ENCODE results near the gene SCAPER. TPM values are rescaled to one million over a fixed set of nuclear protein-coding genes. Genes with fewer than 3 reads are reported as not detected.

The SCAPER gene
- total RNA-seq, 1 experiment from 2014 or later = 10.3 TPM

DNA sequence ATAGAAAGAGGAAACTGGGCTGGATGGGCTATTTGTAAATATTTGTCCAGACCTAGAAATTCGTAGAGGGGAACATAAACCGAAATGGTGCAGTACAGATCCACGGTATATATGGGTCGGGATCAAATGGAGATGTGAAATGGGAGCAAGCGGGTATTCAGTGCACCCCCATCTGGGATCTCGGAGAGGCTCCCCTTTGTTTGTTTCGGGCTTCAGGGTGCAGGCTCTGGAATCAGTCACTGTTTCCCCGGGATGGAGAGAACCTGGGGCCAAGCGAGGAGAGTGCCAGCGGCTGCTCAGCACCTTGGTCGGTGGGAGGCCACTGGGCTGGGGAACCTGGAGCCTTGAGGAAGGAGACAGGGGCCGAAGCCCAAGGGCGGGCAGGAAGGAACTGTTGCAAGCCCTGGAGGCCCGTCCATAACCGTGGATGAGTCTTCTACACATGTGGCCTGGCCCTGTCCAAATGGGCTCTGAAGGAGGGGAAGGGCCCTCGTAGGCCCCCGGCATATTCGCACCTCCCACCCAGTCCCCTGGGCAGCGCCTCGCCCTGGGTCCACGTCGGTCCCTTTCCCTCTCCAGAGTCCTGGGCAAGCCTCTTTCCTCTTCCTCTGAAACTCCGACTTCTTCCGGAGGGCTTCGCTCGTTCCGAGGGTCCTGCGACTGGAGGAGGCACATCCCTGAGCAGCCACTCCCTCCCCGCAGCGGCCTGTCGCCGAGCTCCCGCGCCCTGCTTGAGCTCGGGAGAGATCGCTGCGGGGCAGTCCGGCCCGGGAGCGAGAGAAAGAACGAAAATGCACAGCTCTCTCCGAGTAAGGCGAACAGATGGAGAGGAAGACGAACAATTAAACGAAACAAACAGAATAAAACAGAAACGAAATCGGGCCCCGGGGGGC lies 565.6 kb downstream of the SCAPER start:
- POLR2A ChIA-PET = no interaction called here
- Mint-ChIP-seq H3K9me3 (no peaks in the 10 kb centered on the region), H3K27me3 (ENCODE audit: low read depth) (peaks cover 97% of the 10 kb centered on the region), H3K27ac (no peak overlapping the region), H3K36me3 (no peaks in the 10 kb centered on the region), H3K4me3 (peak overlapping the region; percentile 82), H3K4me1 (peaks cover 51% of the 10 kb centered on the region)
- DNase-seq (ENCODE audit: low spot score) (peak; percentile 43), ATAC-seq (no peak)
- no peak for TF ChIP-seq ZNF219 (CRISPR knock-in tag; IDR thresholded peaks at IDR 0.05; ENCODE audit: borderline replicate concordance)
- TF ChIP-seq, protein P1, sequence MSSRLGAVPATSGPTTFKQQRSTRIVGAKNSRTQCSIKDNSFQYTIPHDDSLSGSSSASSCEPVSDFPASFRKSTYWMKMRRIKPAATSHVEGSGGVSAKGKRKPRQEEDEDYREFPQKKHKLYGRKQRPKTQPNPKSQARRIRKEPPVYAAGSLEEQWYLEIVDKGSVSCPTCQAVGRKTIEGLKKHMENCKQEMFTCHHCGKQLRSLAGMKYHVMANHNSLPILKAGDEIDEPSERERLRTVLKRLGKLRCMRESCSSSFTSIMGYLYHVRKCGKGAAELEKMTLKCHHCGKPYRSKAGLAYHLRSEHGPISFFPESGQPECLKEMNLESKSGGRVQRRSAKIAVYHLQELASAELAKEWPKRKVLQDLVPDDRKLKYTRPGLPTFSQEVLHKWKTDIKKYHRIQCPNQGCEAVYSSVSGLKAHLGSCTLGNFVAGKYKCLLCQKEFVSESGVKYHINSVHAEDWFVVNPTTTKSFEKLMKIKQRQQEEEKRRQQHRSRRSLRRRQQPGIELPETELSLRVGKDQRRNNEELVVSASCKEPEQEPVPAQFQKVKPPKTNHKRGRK (CRISPR knock-in tag; IDR thresholded peaks at IDR 0.05; ENCODE audit: borderline replicate concordance) = 0 out of 2 replicates have a peak, but pooled peaks have one; percentile 14
- CTCF ChIA-PET = interaction anchor here (1.2 kb wide), 2 partner anchors 9 to 149 kb away, joined by 3 to 4 read pairs; no protein-coding TSS in a partner anchor

DNA sequence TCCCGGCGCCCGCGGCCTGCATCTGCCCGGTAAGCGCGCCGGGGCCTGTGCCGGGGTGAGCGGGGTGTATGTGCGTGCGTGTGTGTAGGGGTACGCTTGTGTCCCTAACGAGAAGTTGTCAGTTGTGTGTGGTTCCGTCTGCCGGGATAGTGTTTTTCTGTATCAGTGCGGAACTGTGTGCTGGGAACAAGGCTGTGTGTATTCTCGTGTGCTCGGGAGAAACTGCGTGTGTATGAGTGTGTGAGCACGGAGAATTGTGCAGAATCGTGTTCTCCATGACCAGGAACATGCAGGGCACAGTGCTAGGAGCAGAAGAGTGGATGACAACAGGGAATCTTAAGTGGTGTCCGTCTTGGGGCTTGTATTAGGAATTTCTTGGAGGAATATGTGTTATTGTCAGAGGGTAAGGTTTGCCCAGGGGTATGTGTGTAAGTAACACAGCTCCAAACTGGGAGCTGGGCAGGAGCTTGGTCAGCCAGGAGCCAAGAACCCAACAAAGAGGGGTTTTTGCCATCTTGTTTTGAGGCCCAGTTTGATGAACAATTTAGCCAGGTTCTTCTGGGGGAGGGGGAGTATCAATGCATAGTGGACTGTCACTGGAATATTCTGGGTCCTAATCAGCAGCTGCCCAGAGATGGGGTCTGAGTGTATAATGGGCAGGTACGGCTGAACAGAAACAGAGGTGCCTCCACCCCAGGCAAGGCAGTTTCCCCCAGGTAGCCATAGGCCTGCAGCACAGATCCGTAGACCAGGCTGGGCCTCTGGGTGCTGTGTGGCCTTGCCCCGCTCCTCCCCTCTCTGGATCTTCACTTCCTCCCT lies 566.4 kb downstream of the SCAPER start:
- H3K4me1 Mint-ChIP-seq = peaks cover 55% of the 10 kb centered on the region
- DNase-seq (ENCODE audit: low spot score) (no peak), ATAC-seq (no peak)
- ChIA-PET POLR2A (interaction anchor here (0.6 kb wide), 1 partner anchor 8 kb away, joined by 3 read pairs; no protein-coding TSS in a partner anchor), CTCF (no interaction called here)
- no peaks in the 10 kb centered on the region for H3K36me3 Mint-ChIP-seq
- H3K9me3 Mint-ChIP-seq = no peaks in the 10 kb centered on the region
- H3K27ac Mint-ChIP-seq = no peak overlapping the region
- TF ChIP-seq CREM (CRISPR knock-in tag; IDR thresholded peaks at IDR 0.05) = no peak
- TF ChIP-seq, protein P2, sequence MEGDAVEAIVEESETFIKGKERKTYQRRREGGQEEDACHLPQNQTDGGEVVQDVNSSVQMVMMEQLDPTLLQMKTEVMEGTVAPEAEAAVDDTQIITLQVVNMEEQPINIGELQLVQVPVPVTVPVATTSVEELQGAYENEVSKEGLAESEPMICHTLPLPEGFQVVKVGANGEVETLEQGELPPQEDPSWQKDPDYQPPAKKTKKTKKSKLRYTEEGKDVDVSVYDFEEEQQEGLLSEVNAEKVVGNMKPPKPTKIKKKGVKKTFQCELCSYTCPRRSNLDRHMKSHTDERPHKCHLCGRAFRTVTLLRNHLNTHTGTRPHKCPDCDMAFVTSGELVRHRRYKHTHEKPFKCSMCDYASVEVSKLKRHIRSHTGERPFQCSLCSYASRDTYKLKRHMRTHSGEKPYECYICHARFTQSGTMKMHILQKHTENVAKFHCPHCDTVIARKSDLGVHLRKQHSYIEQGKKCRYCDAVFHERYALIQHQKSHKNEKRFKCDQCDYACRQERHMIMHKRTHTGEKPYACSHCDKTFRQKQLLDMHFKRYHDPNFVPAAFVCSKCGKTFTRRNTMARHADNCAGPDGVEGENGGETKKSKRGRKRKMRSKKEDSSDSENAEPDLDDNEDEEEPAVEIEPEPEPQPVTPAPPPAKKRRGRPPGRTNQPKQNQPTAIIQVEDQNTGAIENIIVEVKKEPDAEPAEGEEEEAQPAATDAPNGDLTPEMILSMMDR (IDR thresholded peaks at IDR 0.05) = no peak
- no peak for TF ChIP-seq KAT7 (CRISPR knock-in tag; IDR thresholded peaks at IDR 0.05; ENCODE audit: borderline replicate concordance)
- TF ChIP-seq, protein P3, sequence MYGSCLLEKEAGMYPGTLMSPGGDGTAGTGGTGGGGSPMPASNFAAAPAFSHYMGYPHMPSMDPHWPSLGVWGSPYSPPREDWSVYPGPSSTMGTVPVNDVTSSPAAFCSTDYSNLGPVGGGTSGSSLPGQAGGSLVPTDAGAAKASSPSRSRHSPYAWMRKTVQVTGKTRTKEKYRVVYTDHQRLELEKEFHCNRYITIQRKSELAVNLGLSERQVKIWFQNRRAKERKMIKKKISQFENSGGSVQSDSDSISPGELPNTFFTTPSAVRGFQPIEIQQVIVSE (CRISPR knock-in tag; IDR thresholded peaks at IDR 0.05; ENCODE audit: borderline replicate concordance) = no peak
- TF ChIP-seq JAZF1 (CRISPR knock-in tag; IDR thresholded peaks at IDR 0.05) = no peak
- TF ChIP-seq TEAD4 (CRISPR knock-in tag; IDR thresholded peaks at IDR 0.05) = no peak
- TF ChIP-seq, protein P4, sequence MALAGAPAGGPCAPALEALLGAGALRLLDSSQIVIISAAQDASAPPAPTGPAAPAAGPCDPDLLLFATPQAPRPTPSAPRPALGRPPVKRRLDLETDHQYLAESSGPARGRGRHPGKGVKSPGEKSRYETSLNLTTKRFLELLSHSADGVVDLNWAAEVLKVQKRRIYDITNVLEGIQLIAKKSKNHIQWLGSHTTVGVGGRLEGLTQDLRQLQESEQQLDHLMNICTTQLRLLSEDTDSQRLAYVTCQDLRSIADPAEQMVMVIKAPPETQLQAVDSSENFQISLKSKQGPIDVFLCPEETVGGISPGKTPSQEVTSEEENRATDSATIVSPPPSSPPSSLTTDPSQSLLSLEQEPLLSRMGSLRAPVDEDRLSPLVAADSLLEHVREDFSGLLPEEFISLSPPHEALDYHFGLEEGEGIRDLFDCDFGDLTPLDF (CRISPR knock-in tag; IDR thresholded peaks at IDR 0.05) = no peak
- no peak for TF ChIP-seq SMAD3 (CRISPR knock-in tag; IDR thresholded peaks at IDR 0.05; ENCODE audit: borderline replicate concordance)
- TF ChIP-seq TP53 (CRISPR knock-in tag; IDR thresholded peaks at IDR 0.05) = no peak
- no peak for TF ChIP-seq ZNF671 (CRISPR knock-in tag; IDR thresholded peaks at IDR 0.05)
- no peak for TF ChIP-seq ZNF416 (CRISPR knock-in tag; IDR thresholded peaks at IDR 0.05)
- TF ChIP-seq, protein P5, sequence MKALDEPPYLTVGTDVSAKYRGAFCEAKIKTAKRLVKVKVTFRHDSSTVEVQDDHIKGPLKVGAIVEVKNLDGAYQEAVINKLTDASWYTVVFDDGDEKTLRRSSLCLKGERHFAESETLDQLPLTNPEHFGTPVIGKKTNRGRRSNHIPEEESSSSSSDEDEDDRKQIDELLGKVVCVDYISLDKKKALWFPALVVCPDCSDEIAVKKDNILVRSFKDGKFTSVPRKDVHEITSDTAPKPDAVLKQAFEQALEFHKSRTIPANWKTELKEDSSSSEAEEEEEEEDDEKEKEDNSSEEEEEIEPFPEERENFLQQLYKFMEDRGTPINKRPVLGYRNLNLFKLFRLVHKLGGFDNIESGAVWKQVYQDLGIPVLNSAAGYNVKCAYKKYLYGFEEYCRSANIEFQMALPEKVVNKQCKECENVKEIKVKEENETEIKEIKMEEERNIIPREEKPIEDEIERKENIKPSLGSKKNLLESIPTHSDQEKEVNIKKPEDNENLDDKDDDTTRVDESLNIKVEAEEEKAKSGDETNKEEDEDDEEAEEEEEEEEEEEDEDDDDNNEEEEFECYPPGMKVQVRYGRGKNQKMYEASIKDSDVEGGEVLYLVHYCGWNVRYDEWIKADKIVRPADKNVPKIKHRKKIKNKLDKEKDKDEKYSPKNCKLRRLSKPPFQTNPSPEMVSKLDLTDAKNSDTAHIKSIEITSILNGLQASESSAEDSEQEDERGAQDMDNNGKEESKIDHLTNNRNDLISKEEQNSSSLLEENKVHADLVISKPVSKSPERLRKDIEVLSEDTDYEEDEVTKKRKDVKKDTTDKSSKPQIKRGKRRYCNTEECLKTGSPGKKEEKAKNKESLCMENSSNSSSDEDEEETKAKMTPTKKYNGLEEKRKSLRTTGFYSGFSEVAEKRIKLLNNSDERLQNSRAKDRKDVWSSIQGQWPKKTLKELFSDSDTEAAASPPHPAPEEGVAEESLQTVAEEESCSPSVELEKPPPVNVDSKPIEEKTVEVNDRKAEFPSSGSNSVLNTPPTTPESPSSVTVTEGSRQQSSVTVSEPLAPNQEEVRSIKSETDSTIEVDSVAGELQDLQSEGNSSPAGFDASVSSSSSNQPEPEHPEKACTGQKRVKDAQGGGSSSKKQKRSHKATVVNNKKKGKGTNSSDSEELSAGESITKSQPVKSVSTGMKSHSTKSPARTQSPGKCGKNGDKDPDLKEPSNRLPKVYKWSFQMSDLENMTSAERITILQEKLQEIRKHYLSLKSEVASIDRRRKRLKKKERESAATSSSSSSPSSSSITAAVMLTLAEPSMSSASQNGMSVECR (CRISPR knock-in tag; IDR thresholded peaks at IDR 0.05; ENCODE audit: borderline replicate concordance) = no peak
- TF ChIP-seq RELA (CRISPR knock-in tag; IDR thresholded peaks at IDR 0.05; ENCODE audit: borderline replicate concordance) = no peak
- peaks cover 97% of the 10 kb centered on the region for H3K27me3 Mint-ChIP-seq (ENCODE audit: low read depth)
- H3K4me3 Mint-ChIP-seq = peak overlapping the region; percentile 82

Measured in WTC11 (cell line).